ENCODE results near the gene NYAP2.

Gene NYAP2

DNA sequence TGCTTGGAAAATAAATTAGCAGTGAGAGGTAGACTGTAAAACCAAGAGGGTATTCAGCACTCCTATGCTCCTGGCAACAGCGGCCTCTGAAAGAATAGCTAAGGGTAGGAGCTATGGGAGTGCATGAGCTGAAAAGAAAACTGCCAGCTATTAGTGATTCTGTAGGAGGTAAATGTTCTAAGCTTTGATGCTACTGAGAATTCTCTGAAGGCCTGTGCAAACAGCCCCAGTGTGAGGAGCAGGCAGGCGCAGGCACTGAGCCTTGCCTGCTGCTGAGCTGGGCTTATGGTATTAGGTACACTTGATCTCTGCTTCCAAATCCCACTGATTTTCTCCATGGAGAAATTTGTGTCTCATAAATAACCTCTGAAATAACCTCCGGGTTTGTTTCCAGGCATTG, 86.7 kb downstream of the NYAP2 start:
- DNase-seq (ENCODE audit: low read depth), result no peak

DNA sequence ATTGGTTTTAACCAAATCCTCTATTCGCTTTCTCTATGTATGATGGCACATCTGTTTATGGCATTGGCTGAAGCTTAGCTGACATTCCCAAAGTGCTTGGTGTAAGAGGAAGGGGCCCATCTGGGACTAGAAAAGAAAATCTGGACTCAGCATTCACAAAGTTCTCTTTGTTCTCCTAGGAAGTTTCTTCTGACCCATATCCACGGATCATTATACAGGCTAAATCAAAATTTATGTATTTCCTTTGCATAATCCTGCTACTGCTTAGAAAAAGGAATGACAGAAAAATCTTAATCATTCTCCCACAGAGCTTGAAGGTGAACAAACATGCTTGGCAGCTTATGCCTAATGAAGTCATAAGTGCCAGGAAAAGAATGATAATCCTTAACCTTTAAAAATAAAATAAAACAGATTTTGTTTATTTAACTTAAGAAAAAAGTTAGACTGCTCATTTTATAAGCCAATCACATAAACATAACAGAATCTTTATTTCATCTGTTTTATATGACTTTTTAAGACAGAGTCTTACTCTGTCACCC, 88.4 kb downstream of the NYAP2 start:
- no peak for DNase-seq (ENCODE audit: low read depth)

- no peak for DNase-seq (ENCODE audit: low read depth)
Observed at GRCh38 chr2:225488743-225489142, 89.2 kb downstream of the NYAP2 start.

DNA sequence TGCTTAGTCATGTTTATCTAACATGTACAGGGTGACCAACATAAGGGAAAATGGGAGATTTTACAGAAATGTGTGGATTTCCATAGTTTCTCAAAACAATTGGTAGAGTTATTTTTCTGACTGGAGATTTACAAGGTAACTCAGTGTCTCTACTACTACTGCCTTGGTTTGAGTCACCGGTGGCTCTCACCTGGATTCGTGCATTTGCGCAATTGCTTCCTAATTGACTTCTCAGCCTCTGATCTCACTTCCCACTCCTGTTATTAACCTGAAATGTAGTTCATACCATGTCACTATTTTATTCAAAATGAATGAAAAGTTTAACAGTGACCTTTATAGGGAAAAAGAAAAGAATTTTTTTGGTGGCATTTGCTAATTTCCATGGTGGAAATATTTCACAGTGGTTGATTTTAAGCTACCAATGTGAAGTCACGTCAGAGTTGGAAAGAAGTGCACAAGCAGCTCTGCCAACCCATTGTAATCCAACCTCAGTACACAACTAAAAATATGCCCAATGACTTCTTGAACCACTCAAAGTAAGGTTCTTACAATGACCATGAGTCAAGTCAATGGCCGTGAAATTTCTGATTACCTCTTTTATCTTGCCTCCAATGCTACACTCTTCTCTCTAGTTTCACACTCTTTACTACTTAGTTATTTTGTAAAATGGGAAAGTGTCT, 94.0 kb downstream of the NYAP2 start:
- no peak for DNase-seq (ENCODE audit: low read depth)

DNA sequence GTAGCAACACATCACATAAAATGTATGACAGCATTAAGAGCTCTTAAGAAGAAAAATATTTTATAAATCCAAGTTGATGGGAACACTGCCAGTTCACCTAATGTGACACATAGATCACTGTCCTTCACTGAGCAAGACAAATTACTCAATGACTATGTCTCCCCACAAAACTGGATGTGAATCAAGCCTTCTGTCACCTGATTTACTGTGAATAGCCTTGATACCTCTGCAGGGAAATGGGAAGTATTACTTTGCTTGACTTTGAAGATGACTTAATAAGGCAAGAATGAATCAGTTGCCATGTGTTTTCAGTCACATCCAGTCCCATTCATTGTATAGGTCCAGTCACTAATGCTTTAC, 94.6 kb downstream of the NYAP2 start:
- no peak for DNase-seq (ENCODE audit: low read depth)

DNA sequence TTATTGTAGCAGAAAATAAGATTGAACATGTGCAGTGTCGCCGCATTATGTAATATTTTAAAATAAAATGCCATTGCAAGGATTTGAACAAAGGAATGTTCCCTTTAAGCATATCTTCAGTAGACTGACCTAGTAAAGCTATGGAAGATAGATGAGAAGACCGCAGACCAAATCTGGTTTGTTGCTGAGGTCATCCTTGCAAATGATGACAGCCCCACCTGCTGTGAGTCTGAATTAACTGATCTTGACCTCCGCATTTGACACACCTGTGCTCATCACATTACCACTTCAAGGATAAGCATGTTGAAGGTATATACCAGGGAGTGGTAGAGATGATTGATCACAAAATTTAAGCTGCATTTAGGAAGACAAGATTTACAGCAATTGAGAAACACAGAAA, 96.2 kb downstream of the NYAP2 start:
- no peak for DNase-seq (ENCODE audit: low read depth)

GRCh38 chr2:225496568-225496967, 97.1 kb downstream of the NYAP2 start:
- no peak for DNase-seq (ENCODE audit: low read depth)

DNA sequence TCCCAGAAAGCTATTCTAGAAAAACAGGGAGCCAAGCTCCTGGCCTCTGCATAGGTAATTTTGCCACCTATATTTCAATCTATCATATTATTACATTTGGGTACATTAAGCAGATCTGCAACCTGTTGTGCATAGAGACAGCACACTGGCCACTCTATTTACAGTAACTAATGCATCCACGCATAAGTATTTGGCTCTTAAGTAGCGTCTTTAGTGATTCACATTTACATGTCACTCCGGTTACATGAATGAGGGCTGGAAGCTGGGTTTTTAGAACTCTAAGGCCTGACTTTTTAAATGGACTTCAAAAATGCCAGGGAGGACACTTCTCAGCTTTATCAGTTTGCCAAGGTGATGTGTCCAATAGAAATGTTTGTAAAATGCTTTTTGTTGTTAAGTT, 97.7 kb downstream of the NYAP2 start:
- DNase-seq (ENCODE audit: low read depth), result no peak

- no peak for DNase-seq (ENCODE audit: low read depth)
Observed at GRCh38 chr2:225501022-225501421, 101.5 kb downstream of the NYAP2 start.

DNA sequence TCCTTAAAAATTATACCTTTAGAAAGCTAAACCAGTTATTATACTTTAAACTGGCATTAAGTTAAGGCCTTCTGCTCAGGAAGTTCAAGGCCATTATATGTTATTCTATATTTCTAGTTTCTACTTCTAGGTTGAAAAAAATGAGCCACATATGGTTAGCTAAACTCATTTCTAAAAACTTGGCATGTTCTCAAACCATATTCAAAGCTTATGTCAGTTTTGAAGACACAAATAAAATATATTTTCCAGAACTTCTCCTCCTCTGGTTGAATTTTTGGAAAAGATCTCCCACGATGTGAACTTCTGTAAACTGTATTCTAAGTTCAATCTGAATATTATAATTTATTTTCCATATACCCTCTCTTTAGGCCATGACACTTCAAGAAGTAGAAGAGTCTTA, 103.5 kb downstream of the NYAP2 start:
- DNase-seq (ENCODE audit: low read depth), result no peak

DNA sequence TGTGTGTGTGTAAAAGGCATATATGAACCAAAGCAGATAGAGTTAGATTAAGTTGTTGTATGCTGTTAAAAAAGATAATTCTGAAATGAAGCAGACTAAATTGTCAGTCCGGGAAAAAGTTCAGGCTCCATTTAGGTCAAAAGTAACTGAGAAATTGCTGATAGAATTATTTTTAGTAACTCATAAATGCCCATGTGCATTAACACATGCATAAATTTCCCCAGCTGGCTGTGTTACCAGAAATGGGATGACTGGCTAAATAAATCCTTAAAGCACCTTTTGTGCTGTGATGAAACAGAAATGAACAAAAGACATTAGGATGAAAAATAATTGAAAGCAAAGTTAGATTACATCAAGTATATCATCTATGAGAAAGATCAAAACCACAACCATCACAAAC, 111.3 kb downstream of the NYAP2 start:
- no peak for DNase-seq (ENCODE audit: low read depth)

- DNase-seq (ENCODE audit: low read depth), result no peak
Observed at GRCh38 chr2:225512469-225512868, 113.0 kb downstream of the NYAP2 start.

- DNase-seq (ENCODE audit: low read depth), result peak; percentile 0
Observed at GRCh38 chr2:225512876-225513540, 113.5 kb downstream of the NYAP2 start.

- DNase-seq (ENCODE audit: low read depth), result no peak
Observed at GRCh38 chr2:225515033-225515432, 115.5 kb downstream of the NYAP2 start.

DNA sequence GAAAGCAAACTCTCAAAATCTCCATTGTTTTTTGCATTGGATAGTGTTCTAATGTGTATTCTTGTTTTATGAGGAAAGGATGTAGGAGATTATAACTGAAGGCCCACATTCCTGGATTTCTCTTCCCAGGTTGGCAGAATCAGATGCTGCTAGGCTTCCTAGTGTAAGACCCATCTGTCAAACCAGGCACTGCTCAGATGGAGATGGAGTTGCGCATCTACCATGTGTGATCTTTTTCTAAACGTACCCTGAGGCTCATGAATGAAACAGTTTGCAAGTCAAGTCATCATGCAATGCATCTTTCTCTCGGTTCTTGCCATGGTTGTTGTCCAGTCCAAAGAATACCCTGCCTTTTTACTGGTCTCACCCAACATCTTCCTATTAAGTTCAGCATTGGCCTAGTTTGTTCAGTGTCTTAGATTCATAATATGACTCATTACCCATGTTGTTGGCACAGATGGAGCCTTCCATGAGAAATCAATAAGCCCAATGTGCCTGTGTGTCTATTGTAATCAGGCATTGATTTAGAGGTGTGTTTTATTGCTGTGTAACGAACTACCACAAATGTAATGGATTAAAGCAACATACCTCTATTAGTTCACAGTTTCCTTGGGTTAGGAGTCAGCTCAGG, 127.4 kb downstream of the NYAP2 start:
- no peak for DNase-seq (ENCODE audit: low read depth)

DNA sequence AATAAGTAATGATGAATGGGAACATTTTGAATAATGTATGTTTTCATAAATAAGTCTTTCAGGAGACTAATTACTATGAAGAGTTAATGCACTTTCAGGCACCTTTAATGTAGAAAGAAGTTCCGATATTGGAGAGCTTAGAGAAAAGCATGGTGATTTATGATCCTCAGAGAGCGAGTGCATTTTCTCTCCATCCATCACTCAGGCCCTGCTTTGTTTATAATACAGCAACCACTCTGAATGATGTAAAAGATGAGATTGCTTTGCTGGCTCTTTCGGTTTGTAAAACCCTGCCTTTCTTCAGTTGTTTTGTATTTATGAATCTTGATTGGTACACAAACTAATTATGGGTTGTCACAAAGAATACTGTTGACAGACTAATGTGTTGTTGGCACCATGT, 132.0 kb downstream of the NYAP2 start:
- no peak for DNase-seq (ENCODE audit: low read depth)

- DNase-seq (ENCODE audit: low read depth), result no peak
Observed at GRCh38 chr2:225532096-225532495, 132.6 kb downstream of the NYAP2 start.

- no peak for DNase-seq (ENCODE audit: low read depth)
Observed at GRCh38 chr2:225534037-225534436, 134.5 kb downstream of the NYAP2 start.

DNA sequence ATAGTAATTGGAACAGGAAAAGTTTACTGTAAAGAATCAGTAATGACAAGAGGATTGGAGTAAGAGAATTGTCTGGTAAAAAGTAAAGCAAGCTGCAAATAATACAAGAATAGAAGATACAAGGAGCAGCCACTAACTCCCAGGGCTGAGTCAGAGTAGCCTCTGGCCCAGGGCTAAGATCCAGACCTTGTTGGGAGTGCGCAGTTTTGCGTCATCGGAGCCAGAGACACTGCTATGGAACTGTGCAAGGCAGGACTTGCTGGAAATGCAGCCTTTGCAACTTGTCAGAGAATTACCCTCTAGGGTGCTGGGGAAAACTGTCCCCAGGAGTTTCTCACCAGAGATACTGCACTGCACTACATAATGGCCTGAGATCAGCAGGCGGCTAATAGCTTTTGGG, 135.2 kb downstream of the NYAP2 start:
- DNase-seq (ENCODE audit: low read depth), result no peak

- no peak for DNase-seq (ENCODE audit: low read depth)
Observed at GRCh38 chr2:225536036-225536435, 136.5 kb downstream of the NYAP2 start.

DNA sequence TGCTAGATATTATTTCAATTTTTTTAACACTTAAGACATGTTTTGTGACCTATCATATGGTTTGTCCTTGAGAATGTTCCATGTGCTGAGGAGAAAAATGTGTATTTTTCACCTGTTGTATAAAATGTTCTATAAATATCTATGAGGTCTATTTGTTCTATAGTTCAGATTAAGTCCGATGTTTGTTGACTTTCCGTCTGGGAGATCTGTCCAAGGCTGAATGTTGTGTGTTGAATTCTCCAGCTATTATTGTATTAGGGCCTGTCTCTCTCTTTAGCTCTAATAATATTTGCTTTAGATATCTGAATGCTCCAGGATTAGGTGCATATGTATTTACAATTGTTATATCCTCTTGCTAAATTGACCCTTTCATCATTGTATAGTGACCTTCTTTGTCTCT, 144.1 kb downstream of the NYAP2 start:
- DNase-seq (ENCODE audit: low read depth), result no peak

- DNase-seq (ENCODE audit: low read depth), result no peak
Observed at GRCh38 chr2:225556461-225556860, 157.0 kb downstream of the NYAP2 start.

- no peak for DNase-seq (ENCODE audit: low read depth)
Observed at GRCh38 chr2:225558399-225559071, 159.0 kb downstream of the NYAP2 start.
